Endothelial cell (in vitro differentiated cells): ENCODE measurements around the gene RAD51B. TPM values are rescaled to one million over a fixed set of nuclear protein-coding genes. Genes with fewer than 3 reads are reported as not detected.
A peak's percentile ranks its signal among the peaks of the same experiment; 100 is the strongest.

Experiments used
- DNase-seq: peaks from one replicate; pipeline ENCODE4 v3.0.0; 2021; ENCODE audit warnings: low spot score
- H3K27ac Mint-ChIP-seq: one replicate; pipeline ENCODE4 v1.8.0; 2021; ENCODE audit warnings: mixed read lengths, inconsistent platforms; ENCODE audit not compliant: unreplicated experiment
- H3K27me3 Mint-ChIP-seq: one replicate; pipeline ENCODE4 v1.8.0; 2021; ENCODE audit warnings: mild to moderate bottlenecking, moderate library complexity, mixed read lengths, inconsistent platforms; ENCODE audit not compliant: unreplicated experiment
- H3K36me3 Mint-ChIP-seq: one replicate; pipeline ENCODE4 v1.8.0; 2021; ENCODE audit warnings: mild to moderate bottlenecking, low read depth, mixed read lengths, inconsistent platforms; ENCODE audit not compliant: unreplicated experiment
- H3K4me1 Mint-ChIP-seq: one replicate; pipeline ENCODE4 v1.8.0; 2021; ENCODE audit warnings: mild to moderate bottlenecking, mixed read lengths, inconsistent platforms; ENCODE audit not compliant: unreplicated experiment
- H3K4me3 Mint-ChIP-seq: one replicate; pipeline ENCODE4 v1.8.0; 2021; ENCODE audit warnings: mild to moderate bottlenecking, mixed read lengths, inconsistent platforms; ENCODE audit not compliant: unreplicated experiment
- H3K9me3 Mint-ChIP-seq: one replicate; pipeline ENCODE4 v1.8.0; 2021; ENCODE audit warnings: mixed read lengths, inconsistent platforms; ENCODE audit not compliant: unreplicated experiment
- total RNA-seq: library from RNA; stranded (reverse); fragmentation: NEBNext Ultra II Directional; extraction: Animal tissue kit (Norgen Biotek cat#: 25700); gene quantifications from one replicate; pipeline ENCODE4 v1.2.1, GENCODE V29; 2021; ENCODE audit not compliant: unreplicated experiment
- TF ChIP-seq, protein P1 (sequence below): fragments of 200-600 bp; sonication (generic); IDR thresholded peaks from one replicate; pipeline ENCODE4 v1.5.0; 2021; ENCODE audit warnings: antibody characterized with exemption; ENCODE audit not compliant: unreplicated experiment

Gene RAD51B
- total RNA-seq, 1 donor from 2014 or later = 23.5 TPM

- no peak for DNase-seq
- no peak overlapping the region for H3K27ac Mint-ChIP-seq
- no peaks in the 10 kb centered on the region for H3K36me3 Mint-ChIP-seq
- TF ChIP-seq, protein P1, sequence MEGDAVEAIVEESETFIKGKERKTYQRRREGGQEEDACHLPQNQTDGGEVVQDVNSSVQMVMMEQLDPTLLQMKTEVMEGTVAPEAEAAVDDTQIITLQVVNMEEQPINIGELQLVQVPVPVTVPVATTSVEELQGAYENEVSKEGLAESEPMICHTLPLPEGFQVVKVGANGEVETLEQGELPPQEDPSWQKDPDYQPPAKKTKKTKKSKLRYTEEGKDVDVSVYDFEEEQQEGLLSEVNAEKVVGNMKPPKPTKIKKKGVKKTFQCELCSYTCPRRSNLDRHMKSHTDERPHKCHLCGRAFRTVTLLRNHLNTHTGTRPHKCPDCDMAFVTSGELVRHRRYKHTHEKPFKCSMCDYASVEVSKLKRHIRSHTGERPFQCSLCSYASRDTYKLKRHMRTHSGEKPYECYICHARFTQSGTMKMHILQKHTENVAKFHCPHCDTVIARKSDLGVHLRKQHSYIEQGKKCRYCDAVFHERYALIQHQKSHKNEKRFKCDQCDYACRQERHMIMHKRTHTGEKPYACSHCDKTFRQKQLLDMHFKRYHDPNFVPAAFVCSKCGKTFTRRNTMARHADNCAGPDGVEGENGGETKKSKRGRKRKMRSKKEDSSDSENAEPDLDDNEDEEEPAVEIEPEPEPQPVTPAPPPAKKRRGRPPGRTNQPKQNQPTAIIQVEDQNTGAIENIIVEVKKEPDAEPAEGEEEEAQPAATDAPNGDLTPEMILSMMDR = no peak
- no peaks in the 10 kb centered on the region for H3K9me3 Mint-ChIP-seq
- peaks cover 30% of the 10 kb centered on the region for H3K4me1 Mint-ChIP-seq
- H3K4me3 Mint-ChIP-seq = no peak overlapping the region
- peaks cover 2% of the 10 kb centered on the region for H3K27me3 Mint-ChIP-seq
Measured at GRCh38 chr14:68282479-68283377, 463.1 kb downstream of the RAD51B start.

- H3K4me3 Mint-ChIP-seq = no peak overlapping the region
- H3K4me1 Mint-ChIP-seq = peaks cover 30% of the 10 kb centered on the region
- peaks cover 2% of the 10 kb centered on the region for H3K27me3 Mint-ChIP-seq
- H3K27ac Mint-ChIP-seq = peak overlapping the region; percentile 18
- TF ChIP-seq, protein P1 = no peak
- no peak for DNase-seq
- H3K36me3 Mint-ChIP-seq = no peaks in the 10 kb centered on the region
- H3K9me3 Mint-ChIP-seq = no peaks in the 10 kb centered on the region
Measured at GRCh38 chr14:68283378-68284123, 464.0 kb downstream of the RAD51B start.

DNA sequence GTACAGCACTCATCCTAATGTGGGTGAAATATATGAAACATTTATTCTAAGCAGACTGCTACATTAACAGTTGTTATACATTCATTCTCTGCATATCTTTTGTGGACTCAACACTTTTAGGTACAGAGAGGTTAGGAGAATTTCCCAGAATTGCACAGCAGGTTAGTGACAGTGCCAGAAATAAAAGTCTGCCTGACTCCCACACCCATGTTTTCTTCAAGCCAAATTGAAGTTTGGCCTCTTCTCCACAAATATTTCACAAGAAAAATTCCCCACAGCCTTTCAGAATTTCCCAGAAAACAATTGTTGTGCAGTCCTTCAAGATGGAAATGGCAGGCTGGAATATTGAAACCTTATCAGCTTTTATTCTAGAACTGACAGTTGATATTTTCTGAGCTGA lies 464.8 kb downstream of the RAD51B start:
- H3K27ac Mint-ChIP-seq = no peak overlapping the region
- DNase-seq = no peak
- no peaks in the 10 kb centered on the region for H3K9me3 Mint-ChIP-seq
- H3K4me3 Mint-ChIP-seq = no peak overlapping the region
- TF ChIP-seq, protein P1 = no peak
- no peaks in the 10 kb centered on the region for H3K36me3 Mint-ChIP-seq
- peaks cover 30% of the 10 kb centered on the region for H3K4me1 Mint-ChIP-seq
- peaks cover 2% of the 10 kb centered on the region for H3K27me3 Mint-ChIP-seq

- Mint-ChIP-seq H3K9me3 (no peaks in the 10 kb centered on the region), H3K36me3 (no peaks in the 10 kb centered on the region), H3K27ac (no peak overlapping the region), H3K4me3 (peak overlapping the region; percentile 13), H3K27me3 (peaks cover 2% of the 10 kb centered on the region), H3K4me1 (peaks cover 30% of the 10 kb centered on the region)
- no peak for DNase-seq
- TF ChIP-seq, protein P1 = no peak
Measured at GRCh38 chr14:68284834-68285233, 465.3 kb downstream of the RAD51B start.
